GM18511 (cell line): ENCODE results near the gene HLA-DMB.

Experiments used
- ATAC-seq: cut with Tn5 transposase; IDR thresholded peaks from one replicate; pipeline ENCODE4 v1.9.1; 2021; ENCODE audit warnings: mild to moderate bottlenecking, moderate library complexity; ENCODE audit not compliant: unreplicated experiment

The HLA-DMB gene

DNA sequence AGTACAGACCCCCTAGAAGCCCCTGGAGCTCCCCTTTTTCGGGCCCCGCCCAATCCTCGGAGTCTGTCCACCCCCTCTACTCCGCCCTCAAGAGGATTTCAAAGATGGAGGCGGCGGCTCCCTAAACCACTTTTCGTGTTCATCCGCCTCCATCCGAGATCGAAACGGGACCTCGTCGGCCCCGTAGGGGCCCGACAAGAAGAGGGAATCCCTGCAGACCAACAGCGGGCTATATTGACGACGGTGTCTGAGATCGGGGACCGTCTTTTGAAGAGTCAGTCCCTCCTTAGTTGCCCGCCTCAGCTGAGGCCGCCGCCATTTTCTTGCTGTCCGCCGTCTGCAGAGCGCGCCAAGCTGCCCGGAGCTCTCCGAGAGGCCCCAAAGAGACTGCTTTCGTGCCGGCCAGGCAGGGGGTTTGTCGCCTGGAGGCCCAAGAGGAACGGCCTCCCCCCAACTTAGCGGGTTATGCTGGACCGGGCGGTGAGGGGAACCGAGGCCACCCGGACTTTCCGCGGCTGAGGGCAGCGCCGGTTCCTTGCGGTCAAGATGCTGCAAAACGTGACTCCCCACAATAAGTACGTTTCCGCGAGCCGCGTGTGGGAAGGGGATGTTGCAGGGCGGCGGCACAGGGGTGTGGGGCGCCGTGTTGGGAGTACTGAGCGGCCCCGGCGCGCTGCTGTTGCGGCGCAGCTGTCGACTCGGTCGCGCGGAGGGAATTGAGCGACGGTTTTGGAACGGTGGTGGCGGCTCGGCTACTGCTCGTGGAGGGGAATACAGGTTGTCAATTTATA, 31.7 kb upstream of the HLA-DMB start:
- ATAC-seq = no peak

DNA sequence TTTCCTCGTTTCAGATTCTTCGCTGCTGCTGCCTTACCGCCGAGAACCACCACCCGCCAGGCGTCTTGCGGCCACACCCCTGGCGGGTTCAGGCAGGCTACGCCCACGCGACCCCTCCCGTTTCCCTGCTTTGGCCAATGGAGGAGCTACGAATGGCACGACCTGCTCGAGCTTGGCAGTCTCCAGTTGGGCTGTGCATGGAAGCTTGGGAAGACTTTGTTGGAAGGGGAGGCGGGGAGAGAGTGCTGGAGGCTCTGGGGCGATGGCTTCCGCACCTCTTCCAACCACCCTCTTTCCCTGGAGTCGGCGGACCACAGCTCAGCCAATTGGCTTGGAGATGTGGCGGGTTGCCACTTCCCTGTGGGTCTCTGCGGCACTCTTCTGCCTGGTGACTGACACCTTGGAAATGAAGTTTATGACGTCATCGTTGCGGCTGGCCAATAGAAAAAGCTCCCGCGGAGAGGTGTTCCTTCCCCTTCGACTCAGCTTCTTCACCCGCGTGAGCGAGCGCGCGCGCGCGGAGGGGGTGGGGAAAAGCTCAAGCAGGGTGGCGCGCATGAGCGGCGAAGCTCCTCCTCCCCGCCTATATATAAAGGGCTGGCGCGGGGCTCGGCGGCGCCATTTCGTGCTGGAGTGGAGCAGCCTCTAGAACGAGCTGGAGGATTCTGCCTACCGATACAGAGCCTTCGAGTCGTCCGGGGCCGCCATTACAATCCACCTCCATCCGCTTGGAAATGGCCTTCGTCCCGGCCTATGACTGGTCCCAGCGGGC, 30.9 kb upstream of the HLA-DMB start:
- ATAC-seq = peak; percentile 51

DNA sequence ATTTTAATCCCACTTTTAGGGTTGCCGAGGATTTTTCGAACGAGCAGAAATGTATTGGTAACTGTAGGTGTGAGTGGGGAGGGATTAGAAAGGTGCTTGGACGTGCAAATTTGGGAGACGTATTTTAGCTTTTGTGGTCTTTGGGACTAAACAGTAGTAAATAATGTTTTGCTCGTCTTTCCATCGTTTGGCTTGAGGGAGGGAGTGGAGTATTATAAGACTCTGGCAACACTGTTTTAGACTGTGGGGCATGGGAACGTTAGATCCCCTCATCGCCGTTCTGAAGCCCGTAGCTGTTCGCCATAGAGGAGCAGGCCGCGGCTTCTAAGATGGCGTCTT, 30.4 kb upstream of the HLA-DMB start:
- no peak for ATAC-seq

DNA sequence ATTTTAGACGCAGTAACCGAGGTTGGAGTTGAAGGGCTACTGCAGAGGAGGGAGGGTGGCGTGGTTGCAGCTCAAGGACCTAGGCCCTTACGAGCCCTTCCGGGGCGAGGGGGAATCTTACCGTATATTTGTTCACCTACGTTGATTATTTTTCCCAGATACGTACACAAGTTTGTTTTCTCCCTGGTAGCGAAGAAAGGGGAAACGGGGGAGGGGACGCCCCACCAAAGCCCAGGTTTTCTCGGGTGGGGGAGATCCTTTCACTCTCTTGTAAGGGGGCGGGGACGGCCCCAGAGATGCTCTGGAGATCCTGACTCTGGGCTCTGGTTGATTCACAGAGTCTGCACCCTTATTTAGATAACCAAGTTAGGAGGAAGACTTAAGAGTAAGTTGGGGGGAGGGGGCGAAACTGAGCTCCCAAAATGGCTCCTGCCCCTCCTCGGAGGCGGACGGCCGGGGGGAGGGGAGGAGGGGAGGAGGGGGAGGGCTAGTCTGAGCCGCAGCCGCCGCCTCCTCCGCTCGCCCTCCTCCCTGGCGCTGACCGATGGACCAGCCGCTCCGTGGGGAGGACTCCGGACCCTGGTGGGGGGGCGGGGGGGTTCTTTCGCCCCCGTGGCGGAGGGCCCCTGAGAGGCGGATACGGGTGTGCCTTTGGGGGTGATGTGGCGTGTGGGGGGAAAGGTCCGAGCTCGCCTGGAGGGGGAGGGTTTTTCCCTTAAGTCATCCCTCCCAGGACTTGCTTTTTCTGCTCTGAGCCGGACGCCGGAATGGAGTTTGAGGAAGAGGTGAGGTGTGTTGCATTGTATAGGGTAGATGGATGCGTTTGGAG, 29.8 kb upstream of the HLA-DMB start:
- ATAC-seq = no peak

- no peak for ATAC-seq
Observed at GRCh38 chr6:32969685-32970412, 29.0 kb upstream of the HLA-DMB start.

DNA sequence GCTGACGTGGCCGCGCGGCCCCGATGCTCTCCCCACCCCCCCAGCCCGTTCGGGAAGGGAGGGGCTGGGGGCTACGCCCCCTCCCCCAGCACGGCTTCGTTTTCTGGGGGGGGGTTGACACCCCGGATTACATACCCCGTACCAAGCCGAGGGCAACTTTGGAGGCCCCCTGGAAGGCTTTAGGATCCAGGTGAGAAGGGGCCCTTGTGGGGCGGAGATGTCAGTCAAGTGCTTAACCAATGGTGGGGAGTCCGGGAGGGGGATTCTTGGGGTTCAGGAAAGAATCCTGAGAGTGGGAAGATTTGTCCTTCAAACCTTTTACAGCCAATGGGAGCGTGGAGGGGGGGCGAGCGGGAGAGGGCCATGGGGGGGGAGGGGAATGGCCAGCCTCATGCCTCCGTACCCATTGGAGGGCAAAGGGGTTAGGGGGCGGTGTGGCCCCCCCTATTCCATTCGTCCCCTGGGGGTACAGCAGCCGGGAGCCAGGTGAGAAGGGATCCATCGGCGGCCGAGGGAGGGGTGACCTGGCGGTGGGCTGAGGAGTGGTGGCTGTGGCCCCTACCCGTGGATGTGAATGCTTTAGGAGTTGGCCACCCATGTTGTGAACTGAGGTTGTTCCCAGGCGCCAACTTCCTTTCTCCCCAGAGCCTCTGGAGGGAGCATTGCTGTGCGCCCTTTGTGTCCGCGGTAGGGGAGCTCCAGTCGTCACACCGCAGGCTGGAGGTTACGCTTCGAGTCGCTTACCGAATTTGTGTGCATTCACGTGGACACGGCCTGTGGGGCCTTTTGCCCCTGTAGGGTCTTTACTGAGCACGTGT, 28.2 kb upstream of the HLA-DMB start:
- no peak for ATAC-seq

DNA sequence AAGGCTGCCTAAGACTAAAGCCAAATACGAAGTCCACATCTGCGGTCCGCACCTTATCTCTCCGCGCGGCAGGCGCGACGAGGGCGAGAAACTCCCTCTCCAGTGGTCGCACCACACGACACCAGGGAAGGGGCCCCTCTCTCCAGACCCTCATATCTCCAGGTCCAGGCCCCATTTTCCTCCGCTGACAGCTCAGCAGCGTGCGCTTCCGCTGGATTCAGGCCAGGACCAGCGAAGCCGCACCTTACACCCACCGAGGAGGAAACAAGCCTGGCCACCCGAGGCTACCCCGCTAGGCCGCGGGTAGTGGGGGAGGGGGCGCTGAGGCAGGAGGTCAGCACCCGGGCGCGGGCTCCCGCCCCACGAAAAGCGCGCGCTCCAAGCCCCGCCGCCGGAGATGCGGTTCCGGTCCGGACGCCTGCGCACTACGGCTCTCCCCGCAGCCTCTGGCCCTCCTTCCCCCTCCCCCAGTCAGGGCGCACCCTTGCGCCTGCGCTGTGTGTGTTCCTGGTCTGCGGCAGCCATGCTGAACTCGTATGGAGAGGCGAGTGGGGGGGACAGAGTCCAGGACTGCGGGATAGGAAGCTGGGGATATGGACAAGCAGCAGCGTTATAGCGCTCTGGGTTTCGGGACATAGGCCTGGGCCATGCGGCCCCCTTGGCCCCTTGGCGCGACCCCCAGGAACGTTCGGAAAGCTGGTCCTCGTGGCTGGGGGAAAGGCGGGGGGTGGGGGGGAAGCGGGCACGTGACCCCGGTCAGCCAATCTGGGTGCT, 27.5 kb upstream of the HLA-DMB start, which contains the start of gene BRD2:
Gene BRD2, plus strand, starts transcription at position 502 of the 774 bp plus-strand sequence. CDS start 4,305 bp downstream, outside the sequence.
- peak; percentile 34 for ATAC-seq

DNA sequence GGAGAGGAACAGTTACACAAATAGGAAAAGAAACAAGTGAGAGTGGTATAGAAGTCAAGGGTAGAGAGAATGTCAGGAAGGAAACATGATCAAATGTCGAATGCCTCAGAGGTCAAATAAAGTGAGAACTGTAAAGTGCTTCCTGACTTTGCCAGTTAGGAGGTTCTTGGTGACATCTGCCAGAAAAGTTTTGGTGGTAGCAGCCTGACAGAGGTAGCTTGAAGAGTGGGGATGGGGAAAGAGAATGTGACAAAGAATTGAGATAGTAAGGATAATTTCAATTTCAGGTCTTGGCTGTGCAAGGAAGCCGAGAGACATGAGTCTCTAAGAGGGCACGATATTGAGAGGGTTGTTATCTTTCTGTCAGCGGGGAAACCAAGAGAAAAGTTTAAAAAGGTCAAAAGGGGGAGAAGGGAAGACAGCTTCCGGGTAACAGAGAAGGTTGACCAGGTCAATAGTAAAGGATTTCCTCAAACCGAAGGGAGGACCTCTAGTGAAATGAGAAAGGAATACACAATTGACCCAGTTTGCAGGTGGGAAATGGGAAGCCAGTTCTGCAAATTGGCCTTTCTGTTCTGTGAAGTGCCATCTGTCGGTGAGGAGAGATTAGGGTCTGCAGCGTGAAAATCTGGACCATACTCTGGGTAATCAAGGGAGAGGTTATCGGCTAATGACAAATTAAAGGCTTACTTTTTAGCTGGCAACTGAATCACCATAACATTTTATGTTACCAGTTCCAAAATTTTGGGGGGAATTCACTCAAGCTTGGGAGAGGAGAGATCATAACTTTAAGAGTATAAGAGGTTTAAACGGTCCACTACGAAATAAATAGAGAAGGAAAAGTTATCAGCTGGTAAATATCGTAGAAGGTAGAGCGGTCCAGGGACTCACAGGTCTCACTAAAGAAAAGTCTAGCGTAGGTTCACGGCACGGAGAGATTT, 26.6 kb upstream of the HLA-DMB start:
- no peak for ATAC-seq

DNA sequence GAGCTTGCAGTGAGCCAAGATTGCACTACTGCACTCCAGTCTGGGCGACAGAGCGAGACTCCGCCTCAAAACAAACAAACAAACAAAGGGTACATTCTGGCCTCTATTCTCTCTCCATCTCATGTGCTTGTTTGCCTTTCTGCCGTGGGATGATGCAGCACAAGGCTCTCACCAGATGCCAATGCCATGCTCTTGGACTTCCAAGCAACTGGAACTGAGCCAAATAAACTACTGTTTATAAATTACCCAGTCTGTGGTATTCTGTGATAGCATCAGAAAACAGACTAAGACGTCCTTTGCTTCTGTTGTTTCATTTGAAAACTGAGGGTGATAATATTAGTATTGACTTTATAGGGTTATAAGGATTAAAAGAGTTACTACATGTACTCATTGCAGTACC, 23.9 kb upstream of the HLA-DMB start:
- ATAC-seq = no peak

DNA sequence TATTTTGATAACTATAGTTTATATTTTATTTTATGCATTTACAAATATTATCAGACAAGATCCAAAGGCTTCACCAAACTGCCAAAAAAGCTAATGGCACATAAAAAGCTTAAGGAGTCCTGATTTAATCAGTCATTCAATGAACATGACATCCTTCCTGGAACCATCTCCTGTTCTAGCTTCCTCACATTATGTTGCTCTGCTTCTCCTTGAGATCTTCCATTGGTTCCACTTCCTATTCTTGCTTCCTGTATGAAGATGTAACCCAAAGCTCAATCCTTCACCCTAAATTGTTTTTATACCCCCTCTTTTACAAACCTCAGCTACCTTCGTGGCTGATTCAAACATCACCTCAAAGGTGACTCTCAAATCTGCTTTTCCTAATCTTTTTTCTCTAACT, 23.0 kb upstream of the HLA-DMB start:
- no peak for ATAC-seq

GRCh38 chr6:32962213-32962826, 21.5 kb upstream of the HLA-DMB start:
- no peak for ATAC-seq

DNA sequence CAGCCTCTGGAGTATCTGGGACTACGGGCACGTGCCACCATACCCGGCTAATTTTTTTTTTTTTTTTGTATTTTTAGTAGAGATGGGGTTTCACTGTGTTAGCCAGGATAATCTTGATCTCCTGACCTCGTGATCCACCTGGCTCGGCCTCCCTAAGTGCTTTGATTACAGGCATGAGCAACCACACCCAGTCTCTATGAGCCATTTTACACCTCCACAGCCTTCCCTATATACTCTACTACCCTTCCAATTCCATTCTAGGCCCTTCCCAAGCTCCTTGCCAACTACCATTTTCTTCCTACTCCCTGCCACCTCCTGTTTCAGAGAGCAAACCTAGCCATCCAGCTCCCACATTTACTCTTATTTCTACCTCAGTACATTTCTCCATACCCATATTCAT, 19.7 kb upstream of the HLA-DMB start:
- ATAC-seq = no peak

DNA sequence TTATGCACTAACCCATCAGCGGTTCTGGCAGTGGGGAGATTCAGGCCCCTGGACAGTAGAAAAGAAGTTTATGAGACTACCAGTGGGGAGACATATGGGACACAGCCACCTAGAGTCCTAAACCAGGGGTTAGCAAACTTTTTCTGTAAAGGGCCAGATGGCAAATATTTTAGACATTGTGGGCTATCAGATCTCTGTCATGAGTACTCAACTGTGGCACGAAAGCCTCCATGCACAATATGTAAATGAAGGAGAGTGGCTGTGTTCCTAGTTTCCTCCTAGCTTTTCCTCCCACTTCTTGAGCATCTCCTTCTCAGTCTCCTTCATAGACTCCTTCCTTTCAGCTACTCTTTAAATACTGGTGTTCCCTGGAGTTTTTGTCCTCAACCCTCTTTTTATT, 15.3 kb upstream of the HLA-DMB start:
- no peak for ATAC-seq

GRCh38 chr6:32954986-32955802, 14.4 kb upstream of the HLA-DMB start:
- ATAC-seq = no peak

- no peak for ATAC-seq
Observed at GRCh38 chr6:32954267-32954666, 13.4 kb upstream of the HLA-DMB start.

DNA sequence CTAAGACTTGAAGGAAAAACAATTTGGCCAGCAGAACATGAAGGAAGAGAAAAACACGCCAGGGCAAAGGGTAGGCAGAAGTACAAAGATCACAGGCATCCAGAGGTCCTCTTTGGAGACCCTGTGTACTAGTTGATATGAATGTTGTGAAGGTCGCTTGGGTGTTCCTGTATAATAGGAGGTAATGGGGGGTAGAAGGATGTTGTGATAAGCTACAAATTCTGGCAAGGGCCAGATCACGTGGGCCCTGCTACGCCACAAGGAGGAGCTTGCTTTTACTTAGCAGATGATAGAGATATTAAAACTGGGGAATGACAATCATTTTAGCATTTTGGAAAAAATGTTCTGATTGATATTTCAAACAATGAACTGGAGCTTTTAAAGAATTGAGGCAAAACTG, 12.9 kb upstream of the HLA-DMB start:
- no peak for ATAC-seq
